B cell (primary cell): Measurements from ENCODE around the gene GRM8. TPM values are rescaled to one million over a fixed set of nuclear protein-coding genes. Genes with fewer than 3 reads are reported as not detected.

ENCODE experiments used
- ATAC-seq: fragments of 200-7000 bp; cut with Tn5 transposase; one replicate; pipeline ENCODE4 v1.10.0; 2021; ENCODE audit warnings: low read depth, mild to moderate bottlenecking, moderate number of reproducible peaks, moderate library complexity
- CTCF ChIA-PET: fragments of 350-600 bp; sonication (Branson Sonifier 250); formaldehyde crosslinking; loops from one replicate; lab custom pipeline; 2021; ENCODE audit warnings: antibody characterized with exemption, inconsistent platforms; lab: Charles Lee
- POLR2A ChIA-PET: fragments of 350-600 bp; sonication (Branson Sonifier 250); formaldehyde crosslinking; loops from one replicate; lab custom pipeline; 2021; ENCODE audit warnings: antibody characterized with exemption; lab: Charles Lee
- DNase-seq: peaks from one replicate; pipeline ENCODE4 v3.0.0; 2013
- H2AFZ ChIP-seq: 2 replicates; pipeline ENCODE4 v1.6.1; 2012; ENCODE audit warnings: mild to moderate bottlenecking, low read depth, low read length; ENCODE audit not compliant: insufficient read depth, poor library complexity, severe bottlenecking
- H3K27ac ChIP-seq, 2 donors: 1 replicate in 1 of 2; 2 replicates in 1 of 2; pipeline ENCODE4 v1.5.1; 2012 to 2013; ENCODE audit warnings: low read length in 2 of 2, mild to moderate bottlenecking in 2 of 2, moderate library complexity in 1 of 2
- H3K27me3 ChIP-seq, 4 experiments: fragments of 200-600 bp in 1 of 4; sonication (generic) in 1 of 4; replicated peaks in 1 of 4; 1 replicate in 2 of 4; 2 replicates in 2 of 4; pipeline versions ENCODE4 v1.6.1 to v1.7.0; 2013 to 2016; ENCODE audit warnings: low read length in 3 of 4, mild to moderate bottlenecking in 2 of 4, mixed read lengths in 1 of 4, moderate library complexity in 1 of 4; ENCODE audit not compliant: insufficient read depth in 4 of 4, control insufficient read depth in 3 of 4; ENCODE audit errors: control extremely low read depth in 1 of 4
- H3K36me3 ChIP-seq, 2 experiments: replicated peaks in 1 of 2; 1 replicate in 1 of 2; 2 replicates in 1 of 2; pipeline versions ENCODE4 v1.6.1 to v1.7.1; 2013; ENCODE audit warnings: low read length in 1 of 2; ENCODE audit not compliant: insufficient read depth in 2 of 2, control insufficient read depth in 1 of 2; ENCODE audit errors: control extremely low read depth in 1 of 2, extremely low read depth in 1 of 2
- H3K4me1 ChIP-seq, 2 donors: fragments of 200-600 bp in 1 of 2; sonication (generic) in 1 of 2; 1 replicate in 1 of 2; 2 replicates in 1 of 2; pipeline versions ENCODE4 v1.5.1 to v1.6.1; 2013 to 2017; ENCODE audit warnings: low read length in 2 of 2; ENCODE audit not compliant: control insufficient read depth in 2 of 2, insufficient read depth in 2 of 2
- H3K4me2 ChIP-seq: replicated peaks from 2 replicates; pipeline ENCODE3; 2012; ENCODE audit warnings: mild to moderate bottlenecking, low read depth, low read length; ENCODE audit not compliant: poor library complexity, severe bottlenecking
- H3K4me3 ChIP-seq, 5 experiments: fragments of 200-600 bp in 1 of 5; sonication (generic) in 1 of 5; 1 replicate in 3 of 5; 2 replicates in 2 of 5; pipeline versions ENCODE4 v1.5.1 to v1.7.0; 2011 to 2016; ENCODE audit warnings: low read length in 4 of 5, mild to moderate bottlenecking in 4 of 5, low read depth in 2 of 5, control low read depth in 1 of 5, moderate library complexity in 1 of 5; ENCODE audit not compliant: insufficient read depth in 1 of 5; ENCODE audit errors: control extremely low read depth in 1 of 5, extremely low read depth in 1 of 5
- H3K79me2 ChIP-seq: fragments of 200-600 bp; sonication (generic); one replicate; pipeline ENCODE4 v1.6.0; 2016; ENCODE audit warnings: low read length; ENCODE audit not compliant: control insufficient read depth, insufficient read depth
- H3K9ac ChIP-seq: fragments of 200-600 bp; sonication (generic); 2 replicates; pipeline ENCODE4 v1.6.1; 2017; ENCODE audit warnings: mild to moderate bottlenecking, low read length, moderate library complexity
- H3K9me3 ChIP-seq, 3 donors: one replicate each; pipeline versions ENCODE4 v1.6.1 to v1.7.1; 2013; ENCODE audit warnings: low read length in 2 of 3; ENCODE audit not compliant: control insufficient read depth in 2 of 3, insufficient read depth in 1 of 3; ENCODE audit errors: control extremely low read depth in 1 of 3
- H4K20me1 ChIP-seq: 2 replicates; pipeline ENCODE4 v1.6.0; 2012; ENCODE audit warnings: mild to moderate bottlenecking, low read length; ENCODE audit not compliant: insufficient read depth, control insufficient read depth, poor library complexity, severe bottlenecking
- H3K27ac Mint-ChIP-seq: one replicate; pipeline ENCODE4 v1.8.0; 2021; ENCODE audit warnings: mixed read lengths
- H3K27me3 Mint-ChIP-seq: one replicate; pipeline ENCODE4 v1.8.0; 2021; ENCODE audit warnings: mixed read lengths
- H3K4me1 Mint-ChIP-seq: one replicate; pipeline ENCODE4 v1.8.0; 2021; ENCODE audit warnings: mixed read lengths
- H3K4me3 Mint-ChIP-seq: one replicate; pipeline ENCODE4 v1.8.0; 2021; ENCODE audit warnings: mixed read lengths
- H3K9me3 Mint-ChIP-seq: one replicate; pipeline ENCODE4 v1.8.0; 2022; ENCODE audit warnings: mixed read lengths; ENCODE audit not compliant: insufficient read depth
- CTCF ChIP-seq: fragments of 200-600 bp; IDR thresholded peaks from one replicate; pipeline ENCODE4 v1.8.0; 2022; ENCODE audit warnings: antibody characterized with exemption, mild to moderate bottlenecking
- EZH2 ChIP-seq: IDR thresholded peaks from 2 replicates; pipeline ENCODE4 v1.6.1; 2012; ENCODE audit warnings: borderline replicate concordance, low read depth, mild to moderate bottlenecking, moderate library complexity, low read length; ENCODE audit not compliant: insufficient read depth, poor library complexity, severe bottlenecking
- WGBS: methylation state at CpG from one replicate; pipeline ENCODE4 v1.1.5; 2013; ENCODE audit warnings: missing lambda C conversion rate; ENCODE audit not compliant: insufficient coverage; 5-methylcytosine and 5-hydroxymethylcytosine counted together
- intact Hi-C: fragments of 100-400 bp; cut with micrococcal nuclease; formaldehyde crosslinking; loops from one replicate; pipeline ENCODE4 v1.10.0; 2022
- polyA plus RNA-seq: library from polyadenylated mRNA; depleted of rRNA; stranded (reverse); fragments of >200 nt; gene quantifications from 2 replicates; pipeline ENCODE4 v1.2.3, GENCODE V29; 2012
- total RNA-seq, 2 donors: library from RNA; stranded (reverse); fragments of 120-200 nt in 1 of 2; gene quantifications; 1 replicate in 1 of 2; 2 replicates in 1 of 2; pipeline versions ENCODE4 v1.2.3 to v1.2.4, GENCODE V29; 2013 to 2022

GRM8 gene
- total and polyA plus RNA-seq, 2 donors (not counting 1 experiment from before 2014, with no cell fraction given): not detected

- POLR2A ChIA-PET: no interaction called here
- H3K4me1 ChIP-seq: no peaks in the 10 kb centered on the region
- H3K9ac ChIP-seq: no peak overlapping the region
- 95% methylated on average over 27 of the region's 31 CpGs for WGBS
- H3K9me3 ChIP-seq: peaks cover 0 to 7% (median 3%) of the 10 kb centered on the region in 3 donors
- H3K27me3 ChIP-seq: no peaks in the 10 kb centered on the region
- Mint-ChIP-seq H3K4me3 (no peak overlapping the region), H3K4me1 (no peaks in the 10 kb centered on the region), H3K9me3 (peaks cover 8% of the 10 kb centered on the region), H3K27me3 (peaks cover 4% of the 10 kb centered on the region), H3K27ac (no peak overlapping the region)
- TF ChIP-seq EZH2 (no peak), CTCF (no peak)
- no peak for ATAC-seq
- H4K20me1 ChIP-seq: no peaks in the 10 kb centered on the region
- no peak overlapping the region for H2AFZ ChIP-seq
- intact Hi-C loops: loop anchor here (10.0 kb wide), 1 partner anchor 448 kb away; the partner anchor contains the start of gene GRM8
- H3K36me3 ChIP-seq: no peaks in the 10 kb centered on the region
- no peak overlapping the region for H3K4me3 ChIP-seq
- DNase-seq: no peak
- H3K27ac ChIP-seq: no peak overlapping the region
- H3K79me2 ChIP-seq: no peaks in the 10 kb centered on the region
- CTCF ChIA-PET: no interaction called here
- no peak overlapping the region for H3K4me2 ChIP-seq
Measured at GRCh38 chr7:126806614-126807013, 446.1 kb downstream of the GRM8 start.

GRCh38 chr7:126805351-126805750 is 447.4 kb downstream of the GRM8 start:
- H3K79me2 ChIP-seq: no peaks in the 10 kb centered on the region
- H2AFZ ChIP-seq: no peak overlapping the region
- no CpG with 5 or more reads among the region's 1 CpG for WGBS
- H3K4me1 ChIP-seq: no peaks in the 10 kb centered on the region
- peaks cover 0 to 7% (median 3%) of the 10 kb centered on the region in 3 donors for H3K9me3 ChIP-seq
- no peak overlapping the region for H3K4me3 ChIP-seq
- DNase-seq: no peak
- ChIA-PET CTCF (interaction anchor here (1.7 kb wide), 1 partner anchor 709 kb away, joined by 3 read pairs; no protein-coding TSS in a partner anchor), POLR2A (no interaction called here)
- H3K27ac ChIP-seq: no peak overlapping the region
- peaks cover 4% of the 10 kb centered on the region for H3K27me3 Mint-ChIP-seq
- intact Hi-C loops: loop anchor here (10.0 kb wide), 1 partner anchor 449 kb away; the partner anchor contains the start of gene GRM8
- no peak overlapping the region for H3K27ac Mint-ChIP-seq
- no peaks in the 10 kb centered on the region for H4K20me1 ChIP-seq
- no peaks in the 10 kb centered on the region for H3K36me3 ChIP-seq
- TF ChIP-seq CTCF: no peak
- no peak for TF ChIP-seq EZH2
- H3K4me1 Mint-ChIP-seq: no peaks in the 10 kb centered on the region
- peaks cover 3% of the 10 kb centered on the region for H3K9me3 Mint-ChIP-seq
- ATAC-seq: no peak
- H3K9ac ChIP-seq: no peak overlapping the region
- no peak overlapping the region for H3K4me3 Mint-ChIP-seq
- no peak overlapping the region for H3K4me2 ChIP-seq
- H3K27me3 ChIP-seq: no peaks in the 10 kb centered on the region
